Measurements from ENCODE around the gene PPA2.
"Not testable (repeated sequence)": the region's sequence is repeated elsewhere in the genome, so short reads cannot be mapped to it uniquely, and the experiment has no call there.

PPA2 gene

DNA sequence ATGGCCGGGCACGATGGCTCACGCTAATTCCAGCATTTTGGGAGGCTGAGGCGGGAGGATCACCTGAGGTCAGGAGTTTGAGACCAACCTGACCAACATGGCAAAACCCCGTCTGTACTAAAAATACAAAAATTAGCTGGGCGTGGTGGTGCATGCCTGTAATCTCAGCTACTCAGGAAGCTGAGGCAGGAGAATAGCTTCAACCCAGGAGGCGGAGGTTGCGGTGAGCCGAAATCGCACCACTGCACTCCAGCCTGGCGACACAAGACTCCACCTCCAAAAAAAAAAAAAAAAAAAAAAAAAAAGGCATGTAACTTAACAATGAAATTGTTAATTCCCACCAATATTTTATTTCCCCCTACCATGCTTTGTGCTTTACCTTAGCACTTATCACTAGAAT lies 15.3 kb downstream of the PPA2 start:
- not testable (repeated sequence) for DNase-seq

DNA sequence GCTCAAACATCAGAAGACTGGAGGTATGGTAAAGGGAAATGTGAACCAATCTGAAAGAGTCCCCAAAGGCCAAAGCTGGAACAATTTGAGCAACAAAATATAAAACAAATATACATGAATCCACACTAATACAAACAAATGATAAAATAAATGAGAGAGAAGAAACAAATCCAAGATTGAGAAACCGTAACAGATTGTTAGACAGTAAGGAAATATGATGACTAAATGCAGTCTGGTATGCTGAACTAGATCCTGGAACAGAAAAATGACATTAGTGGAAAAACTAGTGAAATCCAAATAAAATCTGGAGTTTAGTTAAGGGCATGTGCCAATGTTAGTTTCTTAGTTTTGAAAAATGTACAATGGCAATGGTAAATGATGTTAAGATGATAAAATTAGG lies 15.9 kb downstream of the PPA2 start:
- no peak for DNase-seq

DNA sequence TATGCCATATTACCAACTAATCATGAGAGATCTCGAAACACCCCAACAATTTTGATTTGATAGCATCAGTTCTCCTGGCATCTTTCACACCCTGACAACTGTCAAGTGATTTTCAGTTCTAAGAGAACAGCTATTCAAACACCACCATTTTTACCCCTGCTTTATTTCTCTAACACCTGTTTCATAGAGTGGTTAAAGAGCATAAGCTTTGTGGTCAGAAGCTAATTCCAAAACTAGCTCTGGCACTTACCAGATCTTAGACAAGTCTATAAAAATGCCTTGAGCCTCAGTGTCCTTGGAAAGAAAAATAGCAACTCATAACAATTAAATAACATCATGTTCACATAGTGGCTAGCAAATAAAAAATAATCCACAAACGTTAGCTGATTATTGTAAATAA lies 17.9 kb downstream of the PPA2 start:
- no peak for DNase-seq

- no peak for DNase-seq
These were observed 18.7 kb downstream of the PPA2 start for GRCh38 chr4:105455182-105455581.

GRCh38 chr4:105453550-105454205 lies 20.2 kb downstream of the PPA2 start:
- DNase-seq = no peak

DNA sequence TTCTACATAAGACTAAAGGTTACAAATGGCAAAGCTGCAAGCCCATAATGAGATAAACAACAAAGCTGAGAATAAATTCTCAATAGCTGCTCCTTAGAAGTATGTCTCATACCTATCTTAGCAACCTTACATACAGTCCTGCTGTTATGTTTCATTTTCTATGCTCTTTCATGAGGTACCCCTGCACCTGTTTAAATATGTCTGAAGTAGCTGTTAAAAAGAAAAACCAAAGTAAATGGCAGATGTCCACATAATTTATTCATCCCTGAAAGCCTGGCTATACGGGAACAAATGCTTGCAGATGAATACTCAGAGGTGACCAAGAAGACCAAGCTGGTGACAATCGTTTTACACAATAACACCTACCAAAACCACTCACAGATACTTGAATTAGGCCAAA lies 22.5 kb downstream of the PPA2 start:
- DNase-seq = no peak

DNA sequence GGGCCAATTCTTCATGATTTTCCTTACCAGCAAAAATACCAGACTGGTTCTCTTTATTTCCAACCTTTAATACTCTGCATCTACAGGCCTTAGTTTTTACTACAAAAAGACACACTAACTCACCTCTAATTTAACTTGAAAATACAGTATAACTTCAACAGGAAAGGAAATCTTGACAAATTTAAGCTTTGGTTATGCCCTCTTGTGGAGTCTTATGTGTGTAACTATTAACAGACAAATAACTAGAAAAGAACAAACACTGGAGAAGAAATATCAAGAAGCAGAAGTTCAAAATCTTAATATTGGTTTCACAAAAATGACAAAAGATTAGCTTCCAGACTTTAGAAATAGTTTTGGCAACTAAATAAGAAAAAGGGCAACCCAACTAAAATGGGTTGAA lies 33.0 kb downstream of the PPA2 start:
- no peak for DNase-seq

GRCh38 chr4:105437637-105438036 lies 36.2 kb downstream of the PPA2 start:
- DNase-seq = no peak

- no peak for DNase-seq
These were observed 37.4 kb downstream of the PPA2 start for GRCh38 chr4:105436414-105436813.

GRCh38 chr4:105434940-105435339 lies 38.9 kb downstream of the PPA2 start:
- no peak for DNase-seq

DNA sequence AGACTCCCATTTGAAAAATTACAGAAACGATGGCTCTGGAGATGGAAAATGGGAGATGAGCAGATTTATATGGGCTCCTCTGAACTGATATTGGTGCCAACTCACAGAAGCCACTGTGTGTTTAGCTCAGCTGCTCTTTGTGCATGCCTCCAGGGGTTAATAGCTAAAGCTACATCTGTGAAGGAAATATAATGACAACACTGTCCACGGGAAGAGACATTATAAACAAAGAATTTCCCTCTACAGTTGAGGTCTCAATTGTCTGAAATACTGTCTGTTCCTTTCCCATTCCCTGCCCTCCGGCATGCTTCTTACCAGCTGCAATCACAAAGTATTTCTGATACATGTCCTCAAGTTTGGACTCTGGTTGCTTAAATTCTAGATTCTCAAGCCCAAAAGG lies 40.4 kb downstream of the PPA2 start:
- DNase-seq = no peak

GRCh38 chr4:105432438-105432837 lies 41.4 kb downstream of the PPA2 start:
- DNase-seq = no peak

DNA sequence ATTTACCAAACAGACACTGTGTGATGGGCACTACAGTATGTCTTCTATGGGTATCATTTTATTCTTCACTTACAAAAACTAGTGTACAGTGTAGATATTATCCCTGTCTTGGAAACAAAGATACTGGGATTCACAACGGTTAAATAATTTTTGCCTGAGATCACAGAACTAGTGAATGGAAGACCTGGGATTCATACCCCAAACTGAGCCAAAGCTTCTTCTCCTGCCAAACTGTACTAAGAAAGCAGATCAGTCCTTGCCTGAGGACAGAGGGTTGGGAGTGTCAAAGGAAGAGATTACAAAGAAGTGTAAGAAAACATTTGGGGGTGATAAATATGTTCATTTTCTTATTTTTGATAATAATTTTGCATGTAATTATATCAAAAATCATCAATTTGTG lies 43.1 kb downstream of the PPA2 start:
- no peak for DNase-seq

DNA sequence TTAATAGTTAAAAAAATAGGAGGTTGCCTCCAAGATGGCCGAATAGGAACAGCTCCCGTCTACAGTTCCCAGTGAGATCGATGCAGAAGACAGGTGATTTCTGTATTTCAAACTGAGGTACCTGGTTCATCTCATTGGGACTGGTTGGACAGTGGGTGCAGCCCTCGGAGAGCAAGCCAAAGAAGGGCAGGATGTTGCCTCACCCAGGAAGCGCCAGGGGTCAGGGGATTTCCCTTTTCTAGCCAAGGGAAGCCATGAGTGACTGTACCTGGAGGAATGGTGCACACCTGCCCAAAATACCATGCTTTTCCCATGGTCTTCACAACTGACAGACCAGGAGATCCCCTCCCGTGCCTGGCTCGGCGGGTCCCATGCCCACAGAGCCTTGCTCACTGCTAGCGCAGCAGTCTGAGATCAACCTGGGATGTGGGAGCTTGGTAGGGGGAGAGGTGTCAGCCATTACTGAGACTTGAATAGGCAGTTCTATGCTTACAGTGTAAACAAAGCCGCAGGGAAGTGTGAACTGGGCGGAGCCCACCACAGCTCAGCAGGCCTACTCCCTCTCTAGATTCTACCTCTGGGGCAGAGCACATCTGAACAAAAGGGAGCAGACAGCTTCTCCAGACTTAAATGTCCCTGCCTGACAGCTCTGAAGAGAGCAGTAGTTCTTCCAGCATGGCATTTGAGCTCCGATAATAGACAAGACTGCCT lies 47.5 kb downstream of the PPA2 start:
- DNase-seq = no peak

GRCh38 chr4:105422207-105422920 lies 51.5 kb downstream of the PPA2 start:
- DNase-seq = no peak

DNA sequence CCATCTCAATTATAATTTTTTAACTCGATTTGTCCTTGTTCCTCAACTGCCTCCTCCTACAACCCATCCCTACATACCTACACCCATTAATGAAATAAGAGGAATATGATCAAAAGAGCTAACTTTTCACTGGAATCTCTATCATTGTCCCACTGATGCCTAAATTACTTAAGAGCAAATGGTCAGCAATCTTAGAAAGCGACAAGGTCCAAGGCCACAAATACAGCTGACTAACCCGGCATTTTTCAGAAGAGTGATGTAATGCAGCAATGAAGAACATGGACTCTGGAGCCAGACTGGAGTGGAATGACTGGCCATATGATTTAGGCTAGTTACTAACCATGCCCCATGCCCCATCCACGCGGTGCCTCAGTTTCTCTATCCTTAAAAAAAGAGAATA lies 56.2 kb downstream of the PPA2 start:
- DNase-seq = no peak

DNA sequence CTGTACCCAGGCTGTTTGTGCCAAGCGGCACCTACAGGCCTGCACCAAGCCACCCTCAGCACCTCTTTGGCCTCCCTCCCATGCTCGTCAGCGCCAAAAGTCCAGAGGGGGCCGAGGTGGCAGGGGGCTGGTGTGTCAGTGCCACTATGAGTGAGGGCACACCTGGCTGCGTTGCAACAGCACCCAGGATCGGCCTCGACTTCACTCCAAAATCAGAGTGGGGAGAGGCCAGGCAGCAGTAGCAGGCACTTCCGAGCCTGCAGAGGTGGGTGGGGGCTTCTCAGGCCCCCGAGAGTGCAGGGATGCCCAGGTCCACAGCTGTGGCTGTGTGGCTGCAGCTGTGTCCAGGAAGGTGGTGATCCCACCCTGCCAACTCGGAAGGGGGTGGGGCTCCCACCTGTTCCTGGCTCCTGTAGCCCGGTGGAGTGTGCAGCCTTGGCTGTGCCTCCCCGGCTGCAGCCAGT lies 58.5 kb downstream of the PPA2 start:
- no peak for DNase-seq

DNA sequence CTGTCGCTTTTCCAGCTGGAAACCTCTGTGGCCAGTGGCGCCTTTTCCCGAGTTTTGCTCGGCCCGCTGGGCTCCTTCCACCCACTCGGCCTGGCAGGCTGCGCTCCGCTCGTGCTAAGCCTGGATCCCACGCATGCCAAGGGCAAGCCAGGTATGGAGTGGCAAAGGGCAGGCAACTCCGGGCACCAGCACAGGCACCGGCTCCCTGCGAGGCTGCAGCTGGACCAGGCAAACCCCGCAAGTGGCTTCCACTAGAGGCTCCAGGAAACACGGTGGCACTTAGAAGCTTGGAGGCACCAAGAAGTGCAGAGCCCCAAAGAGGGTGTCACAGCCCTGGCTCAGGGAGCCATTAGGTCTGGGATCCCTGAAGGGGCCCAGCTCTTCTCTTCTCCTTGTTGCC lies 59.5 kb downstream of the PPA2 start:
- DNase-seq = no peak

- DNase-seq = not testable (repeated sequence)
These were observed 64.7 kb downstream of the PPA2 start for GRCh38 chr4:105409135-105409534.

GRCh38 chr4:105400901-105401677 lies 72.8 kb downstream of the PPA2 start:
- no peak for DNase-seq

DNA sequence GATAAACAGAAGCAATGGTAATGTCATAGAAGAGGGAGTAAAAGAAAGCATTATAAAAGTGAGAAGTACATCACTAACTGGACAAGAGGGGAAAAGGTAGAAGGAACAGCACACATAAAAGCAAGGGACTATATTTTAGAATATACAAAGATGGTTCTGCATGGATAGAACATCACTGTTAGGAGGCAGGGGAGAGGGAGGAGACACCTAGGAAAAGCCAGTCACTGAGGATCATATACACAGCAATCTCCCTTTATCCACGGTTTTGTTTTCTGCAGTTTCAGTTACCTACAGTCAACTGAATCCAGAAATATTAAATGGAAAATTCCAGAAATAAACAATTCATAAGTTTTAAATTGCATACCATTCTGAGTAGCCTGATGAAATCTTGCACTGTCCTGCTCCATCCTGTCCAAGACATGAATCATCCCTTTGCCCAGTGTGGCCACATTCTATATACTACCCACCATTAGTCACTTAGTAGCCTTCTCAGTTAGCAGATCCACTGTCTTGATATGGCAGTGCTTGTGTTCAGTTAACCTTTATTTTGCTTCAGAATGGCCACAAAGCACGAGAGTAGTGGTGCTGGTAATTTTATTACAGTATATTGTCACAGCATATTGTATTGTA lies 74.2 kb downstream of the PPA2 start:
- no peak for DNase-seq

DNA sequence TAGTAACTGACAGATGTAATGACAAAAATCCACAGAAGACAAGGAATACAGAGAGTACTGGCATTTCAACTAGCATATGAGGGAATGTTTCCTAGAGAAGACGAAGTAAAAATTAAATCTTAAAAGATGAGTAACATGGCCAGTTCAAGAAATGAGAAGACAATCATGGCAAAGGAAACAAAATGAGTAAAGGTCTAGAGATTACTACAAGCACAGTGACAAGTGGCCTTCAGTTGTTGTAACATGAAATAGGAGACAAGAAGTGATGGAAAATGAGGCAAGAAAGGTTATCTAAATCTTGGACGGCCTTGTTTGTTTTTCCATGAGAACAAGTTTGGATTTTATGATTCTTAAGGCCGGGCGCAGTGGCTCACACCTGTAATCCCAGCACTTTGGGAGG lies 81.0 kb downstream of the PPA2 start:
- no peak for DNase-seq

- no peak for DNase-seq
These were observed 84.7 kb downstream of the PPA2 start for GRCh38 chr4:105389167-105389566.

Measured in CD4-positive, alpha-beta T cell treated with Interleukin-17A for 4 hours (primary cell).